GF-D8 (cell line): Measurements from ENCODE around the gene VAV1.
"Not testable (repeated sequence)": the region's sequence is repeated elsewhere in the genome, so short reads cannot be mapped to it uniquely, and the experiment has no call there.

Source experiments
- DNase-seq: peaks from one replicate; lab custom pipeline; 2025; lab: John Stamatoyannopoulos, UW

VAV1 gene

DNA sequence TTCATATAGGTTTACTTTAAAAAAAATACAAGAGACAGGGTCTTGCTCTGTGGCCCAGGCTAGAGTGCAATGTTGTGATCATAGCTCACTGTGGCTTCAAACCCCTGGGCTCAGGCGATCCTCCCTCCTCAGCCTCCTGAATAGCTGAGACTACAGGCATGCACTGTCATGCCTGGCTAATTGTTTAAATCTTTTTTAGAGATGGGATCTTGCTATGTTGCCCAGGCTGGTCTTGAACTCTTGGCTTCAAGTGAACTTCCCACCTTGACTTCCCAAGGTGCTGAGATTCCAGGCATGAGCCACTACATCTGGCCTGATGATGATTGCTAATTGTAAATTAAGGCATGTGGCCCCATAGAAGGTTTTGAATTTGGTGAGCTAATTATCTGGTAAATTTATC, 79.5 kb downstream of the VAV1 start:
- no peak for DNase-seq

DNA sequence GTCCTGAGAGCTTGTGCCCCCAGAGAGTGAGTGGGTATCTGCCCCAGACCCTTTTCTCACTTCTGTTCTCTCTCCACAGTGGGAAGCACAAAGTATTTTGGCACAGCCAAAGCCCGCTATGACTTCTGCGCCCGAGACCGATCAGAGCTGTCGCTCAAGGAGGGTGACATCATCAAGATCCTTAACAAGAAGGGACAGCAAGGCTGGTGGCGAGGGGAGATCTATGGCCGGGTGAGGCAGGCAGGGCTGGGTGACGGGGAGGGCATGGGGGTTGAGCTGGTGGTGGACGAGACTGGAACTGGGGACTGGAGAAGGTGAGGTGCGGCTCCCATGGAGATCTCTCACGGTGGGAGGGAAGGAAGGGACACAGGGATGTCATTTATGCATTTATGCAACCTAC, 81.4 kb downstream of the VAV1 start:
- DNase-seq = no peak

DNA sequence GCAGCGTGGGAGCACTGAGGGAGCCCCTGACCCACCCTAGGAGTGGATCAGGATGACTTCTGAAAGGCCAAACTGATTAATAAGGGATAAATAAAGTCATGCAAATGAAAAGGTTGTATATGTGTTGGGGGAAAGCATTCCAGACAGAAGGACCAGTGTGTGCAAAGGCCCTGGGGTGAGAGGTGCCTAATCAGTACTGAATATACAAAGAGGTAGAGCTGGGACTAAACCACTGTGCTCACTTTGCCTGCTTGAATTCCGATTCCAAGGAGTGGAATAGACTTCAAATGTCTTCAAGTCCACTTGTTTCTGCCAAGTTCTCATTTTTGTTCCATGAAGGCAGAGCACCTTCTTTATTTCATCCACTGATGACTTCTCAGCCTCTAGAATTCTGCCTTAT, 82.2 kb downstream of the VAV1 start:
- no peak for DNase-seq

DNA sequence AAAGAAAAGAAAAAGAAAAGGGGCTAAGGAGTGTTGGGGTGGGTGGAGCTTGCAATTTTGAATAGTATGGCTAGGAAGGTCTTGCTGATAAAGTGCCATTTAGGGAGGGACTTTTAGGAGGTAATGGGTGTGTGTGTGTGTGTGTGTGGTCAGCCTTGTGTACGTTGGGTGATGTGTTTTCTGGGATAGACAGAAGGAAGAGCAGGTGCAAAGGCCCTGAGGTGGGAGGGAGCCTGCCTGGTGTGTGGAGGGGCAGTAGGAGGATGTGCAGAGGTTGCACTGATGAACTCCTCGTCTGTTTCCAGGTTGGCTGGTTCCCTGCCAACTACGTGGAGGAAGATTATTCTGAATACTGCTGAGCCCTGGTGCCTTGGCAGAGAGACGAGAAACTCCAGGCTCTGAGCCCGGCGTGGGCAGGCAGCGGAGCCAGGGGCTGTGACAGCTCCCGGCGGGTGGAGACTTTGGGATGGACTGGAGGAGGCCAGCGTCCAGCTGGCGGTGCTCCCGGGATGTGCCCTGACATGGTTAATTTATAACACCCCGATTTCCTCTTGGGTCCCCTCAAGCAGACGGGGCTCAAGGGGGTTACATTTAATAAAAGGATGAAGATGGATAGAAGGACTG, 84.4 kb downstream of the VAV1 start:
- DNase-seq = no peak

DNA sequence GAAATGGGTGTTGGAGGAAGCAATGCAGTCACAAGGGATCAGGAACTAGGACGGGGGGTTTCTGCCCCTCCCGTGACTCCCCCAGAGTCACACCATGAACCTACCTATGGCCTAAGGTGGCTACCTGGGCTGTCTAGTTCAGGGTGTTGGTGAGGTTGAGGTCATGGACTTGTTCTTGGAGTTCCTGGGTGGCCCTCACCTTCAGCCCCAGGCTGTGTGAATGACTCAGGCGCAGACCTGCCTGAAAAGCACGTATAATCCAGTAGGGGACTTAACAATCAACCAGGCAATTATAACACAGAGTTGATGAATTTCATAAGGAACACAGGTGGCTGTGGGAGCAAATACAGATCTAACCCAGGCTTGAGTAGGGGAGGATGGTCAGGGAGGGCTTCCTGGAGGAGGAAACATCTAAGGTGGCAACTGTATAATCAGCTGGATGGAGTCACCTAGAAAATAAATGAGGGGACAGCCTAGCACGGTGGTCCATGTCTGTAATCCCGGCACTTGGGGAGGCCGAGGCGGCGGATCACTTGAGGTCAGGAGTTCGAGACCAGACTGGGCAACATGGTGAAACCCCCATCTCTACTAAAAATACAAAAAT, 89.3 kb downstream of the VAV1 start:
- no peak for DNase-seq

DNA sequence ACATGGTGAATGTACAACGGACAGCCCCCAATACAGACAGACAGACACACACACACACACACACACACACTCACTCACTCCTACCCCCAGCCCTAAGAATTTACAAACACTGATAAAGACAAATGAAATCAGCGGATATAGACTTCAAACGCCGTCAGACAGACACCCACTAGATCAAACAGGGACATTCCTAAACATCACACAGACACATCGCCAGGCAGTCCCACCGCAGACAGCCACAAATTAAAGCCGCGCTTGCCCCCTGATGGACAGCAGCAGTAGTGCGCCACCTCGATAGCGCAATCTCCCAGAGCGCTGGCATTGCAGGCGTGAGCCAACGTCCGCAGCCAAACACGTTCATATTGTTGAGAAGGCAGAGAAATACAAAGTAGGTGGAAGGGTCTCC, 90.2 kb downstream of the VAV1 start:
- DNase-seq = peak; percentile 59

DNA sequence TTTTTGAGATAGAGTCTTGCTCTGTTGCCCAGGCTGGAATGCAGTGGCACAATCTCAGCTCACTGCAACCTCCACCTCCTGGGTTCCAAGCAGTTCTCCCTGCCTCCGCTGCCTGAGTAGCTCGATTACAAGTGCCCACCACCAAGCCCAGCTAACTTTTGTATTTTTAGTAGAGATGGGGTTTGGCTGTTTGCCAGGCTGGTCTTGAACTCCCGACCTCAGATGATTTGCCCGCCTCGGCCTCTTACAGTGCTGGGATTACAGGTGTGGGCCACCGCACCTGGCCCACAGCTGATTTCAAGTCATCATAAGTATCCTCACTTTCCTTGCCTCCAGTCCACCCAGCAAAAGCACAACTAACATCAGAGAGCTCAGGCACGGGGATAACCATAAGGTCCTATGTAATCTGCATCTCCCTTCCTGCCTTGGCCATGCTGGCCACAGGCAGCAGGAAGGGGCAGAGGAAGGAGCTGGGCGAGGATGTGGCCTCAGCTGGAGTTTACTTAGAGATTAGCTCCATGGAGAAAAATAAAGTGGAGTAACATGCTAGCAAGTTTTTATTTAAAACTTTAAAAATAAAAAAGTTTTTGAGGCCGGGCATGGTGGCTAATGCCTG, 91.9 kb downstream of the VAV1 start:
- no peak for DNase-seq

DNA sequence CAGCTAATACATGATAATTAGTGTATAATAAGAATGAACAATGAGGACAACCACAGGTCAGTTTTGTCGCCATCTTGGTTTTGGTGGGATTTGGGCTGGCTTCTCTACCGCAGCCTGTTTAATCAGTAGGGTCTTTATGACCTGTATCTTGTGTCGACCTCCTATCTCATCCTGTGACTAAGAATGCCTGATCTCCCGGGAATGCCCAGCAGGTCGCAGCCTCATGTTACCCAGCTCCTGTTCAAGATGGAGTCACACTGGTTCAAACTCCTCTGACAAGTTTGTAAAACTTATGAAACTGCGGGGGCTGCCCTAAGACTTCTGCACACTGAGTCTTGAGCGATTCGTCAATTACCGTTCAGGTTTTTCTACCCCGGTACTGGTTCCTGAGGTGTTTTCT, 93.3 kb downstream of the VAV1 start:
- DNase-seq = no peak

DNA sequence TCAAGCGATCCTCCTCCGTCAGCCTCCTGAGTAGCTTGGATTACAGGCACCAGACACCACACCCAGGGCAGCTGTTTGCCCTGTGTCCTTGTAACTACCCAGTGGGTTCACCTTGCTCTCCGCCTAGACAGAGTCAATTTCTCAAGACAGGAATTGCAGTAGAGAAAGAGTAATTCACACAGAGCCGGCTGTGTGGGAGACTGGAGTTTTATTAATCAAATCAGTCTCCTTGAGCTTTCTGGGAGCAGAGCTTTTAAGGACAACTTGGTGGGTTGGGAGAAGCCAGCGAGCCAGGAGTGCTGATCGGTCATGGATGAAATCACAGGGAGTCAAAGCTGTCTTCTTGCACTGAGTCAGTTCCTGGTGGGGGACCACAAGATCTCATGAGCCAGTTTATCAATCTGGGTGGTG, 94.2 kb downstream of the VAV1 start:
- DNase-seq = no peak

DNA sequence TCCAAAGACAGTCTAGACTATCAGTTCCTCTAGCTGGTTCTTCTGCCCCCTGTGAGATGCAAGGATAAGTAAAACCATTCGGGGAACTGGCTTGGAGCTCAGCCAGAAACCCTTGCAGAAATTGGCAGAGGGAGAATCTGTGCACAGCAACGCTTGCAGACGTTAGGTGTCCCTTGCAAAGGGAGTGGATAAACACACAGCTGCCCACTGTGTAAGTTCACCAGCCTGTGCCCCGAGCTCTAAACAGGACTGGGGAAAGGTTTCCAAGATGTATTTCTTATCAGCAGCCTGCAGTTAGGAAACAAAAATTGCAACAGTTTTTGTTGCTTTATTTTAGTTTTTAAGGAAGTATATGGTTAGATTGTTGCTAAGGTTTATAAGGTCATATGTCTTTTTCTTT, 95.8 kb downstream of the VAV1 start:
- DNase-seq = peak; percentile 99

DNA sequence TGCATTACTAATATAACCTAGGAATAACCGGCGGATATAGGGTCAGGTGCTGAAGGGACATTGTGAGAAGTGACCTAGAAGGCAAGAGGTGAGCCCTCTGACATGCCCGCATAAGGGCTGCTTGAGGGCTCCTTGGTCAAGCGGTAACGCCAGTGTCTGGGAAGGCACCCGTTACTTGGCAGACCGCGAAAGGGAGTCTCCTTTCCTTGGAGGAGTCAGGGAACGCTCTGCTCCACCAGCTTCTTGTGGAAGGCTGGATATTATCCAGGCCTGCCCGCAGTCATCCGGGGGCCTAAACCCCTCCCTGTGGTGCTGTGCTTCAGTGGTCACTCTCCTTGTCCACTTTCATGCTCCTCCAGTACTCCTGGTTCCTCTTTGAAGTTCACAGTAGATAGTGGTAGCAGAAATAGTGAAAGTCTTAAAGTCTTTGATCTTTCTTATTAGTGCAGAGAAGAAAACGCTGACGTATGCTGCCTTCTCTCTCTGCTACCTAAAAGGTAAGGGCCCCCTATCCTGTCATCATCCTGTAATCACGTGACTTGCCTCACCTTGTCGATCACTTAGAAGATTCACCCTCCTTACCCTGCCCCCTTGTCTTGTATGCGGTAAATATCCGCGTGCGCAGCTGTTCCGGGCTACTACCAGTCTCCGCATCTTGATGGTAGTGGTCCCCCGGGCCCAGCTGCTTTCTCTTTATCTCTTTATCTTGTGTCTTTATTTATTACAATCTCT, 96.8 kb downstream of the VAV1 start:
- DNase-seq = not testable (repeated sequence)

DNA sequence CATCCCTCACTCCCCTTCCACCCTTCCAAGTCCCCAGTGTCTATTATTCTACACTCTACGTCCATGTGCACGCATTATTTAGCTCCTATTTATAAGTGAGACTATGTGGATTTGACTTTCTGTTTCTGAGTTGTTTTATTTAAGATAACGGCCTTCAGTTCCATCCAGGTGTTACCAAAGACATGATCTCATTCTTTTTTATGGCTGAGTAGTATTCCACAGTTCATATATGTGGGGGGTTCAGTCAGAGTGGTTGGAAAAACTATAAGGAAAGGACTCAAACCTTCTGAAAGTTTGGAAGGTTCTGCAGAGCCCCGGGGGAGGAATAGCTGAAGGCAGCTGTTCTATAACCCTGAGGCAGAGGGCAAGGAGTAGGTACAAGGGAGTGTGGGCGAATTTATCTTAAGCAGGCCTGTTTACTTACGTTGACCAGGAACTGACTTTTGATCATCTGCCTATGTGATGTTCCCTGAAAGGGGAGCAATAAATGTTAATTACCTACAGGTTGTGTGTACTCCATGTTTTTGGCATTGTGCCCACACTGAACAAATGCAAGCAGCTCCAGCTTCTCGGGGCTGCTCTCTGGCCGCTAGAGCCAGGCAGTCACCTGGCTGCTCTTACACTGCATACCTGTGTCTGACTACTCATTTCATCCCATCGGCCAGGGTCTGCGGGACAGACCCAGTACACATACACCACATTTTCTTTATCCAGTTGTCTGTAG, 101.4 kb downstream of the VAV1 start:
- DNase-seq = no peak

DNA sequence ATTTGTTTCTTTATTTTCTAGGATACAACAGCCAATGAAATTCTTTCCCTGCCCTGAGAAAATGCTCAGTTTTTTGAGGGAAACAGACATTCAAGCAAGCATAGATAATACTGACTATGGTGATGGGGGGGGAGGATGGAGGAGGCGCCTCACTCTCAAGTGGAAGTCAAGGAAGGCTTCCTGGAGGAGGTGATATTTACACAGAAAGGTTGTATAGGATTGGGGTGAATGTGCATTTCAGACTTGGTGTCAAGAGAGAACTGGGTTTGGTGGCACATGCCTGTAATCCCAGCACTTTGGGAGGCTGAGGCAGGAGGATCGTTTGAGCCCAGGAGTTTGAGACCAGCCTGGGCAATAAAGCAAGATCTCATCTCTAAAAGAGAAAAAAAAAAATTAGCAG, 102.7 kb downstream of the VAV1 start:
- DNase-seq = no peak

DNA sequence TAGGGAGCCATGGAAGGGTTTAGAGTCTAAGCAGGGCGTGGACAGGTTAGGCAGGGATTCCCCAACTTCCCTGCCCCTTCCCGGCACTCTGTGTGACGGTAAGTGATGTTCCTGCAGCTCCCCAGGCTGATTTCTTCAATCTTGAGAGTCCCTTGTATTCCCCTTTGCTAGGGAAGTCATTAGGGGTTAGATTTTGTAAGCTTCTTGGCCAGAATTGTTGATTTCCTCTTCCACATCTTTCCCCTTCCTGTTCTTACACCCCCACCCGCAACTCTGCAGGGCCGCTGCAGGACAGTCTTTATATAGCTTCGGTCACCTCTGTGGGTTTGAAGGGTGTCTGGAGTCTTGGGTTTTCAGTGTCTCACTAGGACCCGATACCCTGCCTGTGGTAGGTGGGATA, 104.2 kb downstream of the VAV1 start:
- DNase-seq = peak; percentile 68

DNA sequence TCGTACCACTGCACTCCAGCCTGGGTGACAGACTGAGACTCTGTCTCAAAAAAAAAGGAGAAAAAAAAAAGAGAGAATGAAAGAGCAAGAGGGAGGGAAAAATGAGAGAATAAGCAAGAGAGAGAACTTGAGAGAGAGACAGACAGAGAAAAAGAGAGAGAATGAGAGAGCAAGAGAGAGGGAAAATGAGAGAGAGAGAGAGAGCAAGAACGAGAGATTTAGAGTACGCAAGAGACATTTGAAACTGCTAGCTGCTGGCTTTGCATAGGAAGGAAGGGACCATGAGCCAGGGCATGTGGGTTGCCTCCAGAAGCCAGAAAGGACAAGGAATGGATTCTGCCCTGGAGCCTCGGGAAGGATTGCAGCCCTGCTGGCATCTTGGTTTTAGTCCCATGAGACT, 105.3 kb downstream of the VAV1 start:
- no peak for DNase-seq

DNA sequence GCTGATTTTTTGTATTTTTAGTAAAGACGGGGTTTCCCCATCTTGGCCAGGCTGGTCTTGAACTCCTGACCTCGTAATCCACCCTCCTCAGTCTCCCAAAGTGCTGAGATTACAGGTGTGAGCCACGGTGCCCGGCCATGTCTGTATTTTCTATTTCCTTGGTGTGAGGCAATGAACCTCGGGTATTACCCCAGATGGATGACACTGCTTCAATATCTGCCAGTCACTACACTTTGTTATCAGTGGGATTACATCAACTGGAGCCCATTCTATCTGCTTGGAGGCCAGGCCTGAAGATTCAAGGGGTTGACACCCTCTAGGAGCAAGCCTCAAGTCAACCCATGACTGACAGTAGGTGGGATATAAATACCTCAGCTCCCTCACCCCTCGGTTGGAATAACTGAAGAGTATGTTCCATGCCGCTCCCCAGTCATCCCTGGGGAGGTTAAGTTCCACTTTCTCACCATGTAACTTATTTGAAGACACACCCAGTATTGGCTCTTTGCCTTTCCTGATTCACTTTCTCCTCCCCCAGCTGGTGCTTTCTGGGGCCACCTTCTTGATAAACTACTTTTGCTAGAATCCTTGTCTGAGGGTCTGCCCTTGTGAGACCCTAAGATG, 113.9 kb downstream of the VAV1 start:
- no peak for DNase-seq

DNA sequence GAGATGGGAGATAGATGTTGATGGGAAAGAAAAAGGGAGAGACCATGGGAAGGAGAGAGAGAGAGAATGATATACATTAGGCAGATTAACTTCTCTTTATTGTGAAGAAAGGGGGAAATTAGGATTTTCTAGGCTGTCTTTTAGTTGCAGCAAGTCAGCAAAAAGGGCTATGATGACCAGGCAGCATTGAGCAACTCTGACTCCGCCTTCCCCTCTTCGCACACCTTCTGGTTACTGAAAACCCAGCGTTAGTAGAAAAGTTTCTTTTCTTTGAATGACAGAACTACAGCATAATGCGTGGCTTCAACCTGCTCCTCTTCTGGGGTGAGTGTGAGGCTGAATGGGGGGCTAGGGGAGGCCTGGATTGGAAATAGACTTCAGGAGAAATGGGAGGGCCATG, 114.8 kb downstream of the VAV1 start, which contains the start of gene ADGRE1:
Gene ADGRE1, plus strand, starts transcription at position 264 of the 400 bp plus-strand sequence. Its CDS starts 30 bp downstream, at position 294.
- DNase-seq = no peak

DNA sequence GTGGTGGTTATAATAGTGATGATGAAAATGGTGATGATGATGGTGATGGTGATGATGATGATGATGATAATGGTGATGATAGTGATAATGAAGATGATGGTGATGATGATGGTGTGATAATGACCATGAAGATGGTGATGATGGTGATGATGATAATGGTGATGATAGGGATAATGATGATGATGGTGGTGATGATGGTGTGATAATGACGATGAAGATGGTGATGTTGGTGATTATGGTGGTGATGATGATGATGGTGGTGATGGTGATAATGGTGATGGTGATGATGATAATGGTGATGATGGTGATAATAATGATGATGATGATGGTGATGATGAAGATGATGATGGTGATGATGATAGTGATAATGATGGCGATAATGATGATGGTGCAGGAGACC, 116.5 kb downstream of the VAV1 start:
- DNase-seq = no peak

DNA sequence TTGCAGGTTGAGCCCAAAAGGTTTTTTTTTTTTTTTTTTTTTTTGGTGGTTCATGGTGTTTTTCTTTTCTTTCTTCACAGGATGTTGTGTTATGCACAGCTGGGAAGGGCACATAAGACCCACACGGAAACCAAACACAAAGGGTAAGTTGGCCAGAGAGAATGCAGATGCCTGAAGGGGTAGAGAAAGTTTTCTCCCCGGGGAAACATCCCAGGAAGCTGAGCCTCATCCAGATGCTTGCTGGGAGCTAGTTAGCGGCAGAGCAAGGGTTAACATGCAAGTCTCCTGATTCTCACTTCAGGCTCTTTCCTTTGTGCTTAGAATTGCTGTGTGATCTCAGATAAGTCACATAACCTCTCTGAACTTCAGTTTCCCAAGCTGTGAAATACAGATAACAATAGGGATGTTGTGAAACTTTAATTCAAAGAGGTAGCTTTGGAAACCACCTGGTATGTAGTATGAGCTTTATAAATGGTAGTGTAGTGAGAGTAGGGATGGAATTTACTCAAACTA, 117.9 kb downstream of the VAV1 start:
- DNase-seq = peak; percentile 66

DNA sequence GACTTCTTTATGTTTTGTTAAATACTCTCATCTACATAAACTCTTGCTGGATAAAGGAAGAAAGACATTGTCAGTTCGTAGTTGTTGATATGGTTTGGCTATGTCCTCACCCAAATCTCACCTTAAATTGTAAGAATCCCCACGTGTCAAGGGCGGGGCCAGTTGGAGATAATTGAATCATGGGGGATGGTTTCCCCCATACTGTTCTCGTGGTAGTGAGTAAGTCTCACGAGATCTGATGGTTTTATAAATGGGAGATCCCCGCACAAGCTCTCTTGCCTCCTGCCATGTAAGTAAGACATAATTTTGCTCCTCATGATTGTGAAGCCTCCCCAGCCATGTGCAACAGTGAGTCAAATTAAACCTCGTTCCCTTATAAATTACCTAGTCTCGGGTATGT, 118.4 kb downstream of the VAV1 start:
- no peak for DNase-seq

DNA sequence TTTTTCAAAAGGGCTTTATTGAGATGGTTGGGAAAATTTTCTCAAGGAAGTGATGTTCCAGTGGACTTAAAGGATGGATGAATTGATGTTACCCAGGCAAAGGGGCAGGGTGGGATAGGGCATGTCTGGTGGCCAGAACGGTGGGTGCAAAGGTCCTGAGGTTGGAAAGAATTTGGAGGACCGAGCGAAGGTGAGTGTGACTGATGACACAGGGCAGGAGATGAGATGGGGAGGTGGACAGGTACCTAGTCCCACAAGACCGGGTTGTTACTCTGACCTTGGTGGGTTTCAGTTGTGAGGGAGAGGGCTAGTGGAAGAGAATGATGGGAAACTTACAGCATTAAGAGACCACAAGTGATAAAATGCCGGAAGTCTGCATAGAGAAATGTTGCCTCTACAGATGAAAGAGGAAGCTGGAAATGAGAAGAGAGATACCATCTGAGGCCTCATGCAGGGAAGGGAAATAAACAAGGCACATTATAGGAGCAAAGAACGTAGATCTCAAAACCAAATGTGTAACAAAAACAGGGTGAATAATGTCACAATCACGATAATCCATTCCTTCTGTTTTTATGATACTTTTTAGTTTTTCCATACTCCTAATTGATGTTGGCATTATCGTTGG, 119.4 kb downstream of the VAV1 start:
- peak; percentile 95 for DNase-seq
